Measurements from ENCODE around the gene PAOX. TPM values are rescaled to one million over a fixed set of nuclear protein-coding genes. Genes with fewer than 3 reads are reported as not detected.

The PAOX gene
- total and polyA plus RNA-seq, 2 experiments from 2014 or later, result 4.1 to 8.7 TPM

DNA sequence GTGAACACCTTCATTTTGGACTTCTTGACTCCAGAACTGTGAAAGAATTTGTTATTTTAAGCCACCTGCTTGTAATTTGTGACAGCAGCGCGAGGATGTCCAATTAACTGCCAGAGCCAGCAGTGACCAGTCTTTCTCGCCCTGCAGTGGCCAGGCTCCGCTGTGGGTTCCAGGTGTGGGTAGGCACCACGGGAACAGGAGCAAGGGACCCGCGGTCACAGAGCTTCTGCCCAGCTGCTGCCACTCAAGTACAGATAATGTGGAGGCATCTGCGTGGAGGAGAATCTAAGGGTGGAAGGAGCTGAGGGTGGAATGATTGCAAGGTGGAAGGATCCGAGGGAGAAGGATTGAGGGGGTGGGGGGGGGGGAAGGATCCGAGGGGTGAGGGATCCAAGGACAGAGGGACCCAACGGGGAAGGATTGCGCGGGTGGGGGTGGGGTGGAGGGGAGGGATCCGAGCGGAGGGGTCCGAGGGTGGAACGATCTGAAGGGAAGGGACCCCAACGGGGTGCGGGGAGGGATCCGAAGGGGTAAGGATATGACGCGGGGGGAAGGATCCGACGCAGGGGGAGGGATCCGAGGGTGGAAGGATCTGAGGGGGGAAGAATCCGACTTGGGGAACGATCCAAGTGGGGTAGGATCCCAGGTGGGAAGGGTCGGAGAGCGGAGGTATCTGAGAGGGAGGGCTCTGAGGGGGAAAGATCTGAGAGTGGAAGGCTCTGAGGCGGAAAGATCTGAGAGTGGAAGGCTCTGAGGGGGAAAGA lies 45.9 kb upstream of the PAOX start:
- Mint-ChIP-seq H3K27ac (no peak overlapping the region), H3K4me3 (no peak overlapping the region; the same call in 2 of the 3 replicates)

More for the DNA sequence above, 45.9 kb upstream of the PAOX start:
- Mint-ChIP-seq H3K9me3 (peaks cover 17% of the 10 kb centered on the region), H3K36me3 (ENCODE audit: low read depth) (no peaks in the 10 kb centered on the region; the same call in 1 of the 3 replicates), H3K4me1 (peaks cover 6% of the 10 kb centered on the region), H3K27me3 (ENCODE audit: insufficient read depth, low read depth, poor library complexity) (peaks cover 60% of the 10 kb centered on the region)
- no peaks in the 10 kb centered on the region for H3K79me2 ChIP-seq (replicated peaks; ENCODE audit: insufficient read depth)
- H3K27me3 ChIP-seq (ENCODE audit: insufficient read depth), result peaks cover 85% of the 10 kb centered on the region
- H3K4me3 ChIP-seq, result no peak overlapping the region
- no peaks in the 10 kb centered on the region for H3K9me2 ChIP-seq (ENCODE audit: insufficient read depth)
- no peaks in the 10 kb centered on the region for H4K20me1 ChIP-seq (replicated peaks; ENCODE audit: insufficient read depth)
- H3F3A ChIP-seq (replicated peaks; ENCODE audit: low read depth), result no peaks in the 10 kb centered on the region
- TF ChIP-seq POLR2AphosphoS5 (IDR thresholded peaks at IDR 0.05; ENCODE audit: low read depth) (no peak), EZH2phosphoT487 (IDR thresholded peaks at IDR 0.05; ENCODE audit: unreplicated experiment) (no peak), JUNB (IDR thresholded peaks at IDR 0.05; ENCODE audit: unreplicated experiment) (no peak), ZNF114 (CRISPR knock-in tag; IDR thresholded peaks at IDR 0.05) (no peak), CREB1 (CRISPR knock-in tag; IDR thresholded peaks at IDR 0.05; ENCODE audit: low read depth) (no peak), EZH2 (IDR thresholded peaks at IDR 0.05; ENCODE audit: low read depth, unreplicated experiment) (no peak), ZNF331 (CRISPR knock-in tag; IDR thresholded peaks at IDR 0.05; ENCODE audit: low read depth) (no peak), NANOG (IDR thresholded peaks at IDR 0.05; ENCODE audit: borderline replicate concordance) (no peak), STAT1 (IDR thresholded peaks at IDR 0.05; ENCODE audit: unreplicated experiment) (no peak)
- TF ChIP-seq, protein P1, sequence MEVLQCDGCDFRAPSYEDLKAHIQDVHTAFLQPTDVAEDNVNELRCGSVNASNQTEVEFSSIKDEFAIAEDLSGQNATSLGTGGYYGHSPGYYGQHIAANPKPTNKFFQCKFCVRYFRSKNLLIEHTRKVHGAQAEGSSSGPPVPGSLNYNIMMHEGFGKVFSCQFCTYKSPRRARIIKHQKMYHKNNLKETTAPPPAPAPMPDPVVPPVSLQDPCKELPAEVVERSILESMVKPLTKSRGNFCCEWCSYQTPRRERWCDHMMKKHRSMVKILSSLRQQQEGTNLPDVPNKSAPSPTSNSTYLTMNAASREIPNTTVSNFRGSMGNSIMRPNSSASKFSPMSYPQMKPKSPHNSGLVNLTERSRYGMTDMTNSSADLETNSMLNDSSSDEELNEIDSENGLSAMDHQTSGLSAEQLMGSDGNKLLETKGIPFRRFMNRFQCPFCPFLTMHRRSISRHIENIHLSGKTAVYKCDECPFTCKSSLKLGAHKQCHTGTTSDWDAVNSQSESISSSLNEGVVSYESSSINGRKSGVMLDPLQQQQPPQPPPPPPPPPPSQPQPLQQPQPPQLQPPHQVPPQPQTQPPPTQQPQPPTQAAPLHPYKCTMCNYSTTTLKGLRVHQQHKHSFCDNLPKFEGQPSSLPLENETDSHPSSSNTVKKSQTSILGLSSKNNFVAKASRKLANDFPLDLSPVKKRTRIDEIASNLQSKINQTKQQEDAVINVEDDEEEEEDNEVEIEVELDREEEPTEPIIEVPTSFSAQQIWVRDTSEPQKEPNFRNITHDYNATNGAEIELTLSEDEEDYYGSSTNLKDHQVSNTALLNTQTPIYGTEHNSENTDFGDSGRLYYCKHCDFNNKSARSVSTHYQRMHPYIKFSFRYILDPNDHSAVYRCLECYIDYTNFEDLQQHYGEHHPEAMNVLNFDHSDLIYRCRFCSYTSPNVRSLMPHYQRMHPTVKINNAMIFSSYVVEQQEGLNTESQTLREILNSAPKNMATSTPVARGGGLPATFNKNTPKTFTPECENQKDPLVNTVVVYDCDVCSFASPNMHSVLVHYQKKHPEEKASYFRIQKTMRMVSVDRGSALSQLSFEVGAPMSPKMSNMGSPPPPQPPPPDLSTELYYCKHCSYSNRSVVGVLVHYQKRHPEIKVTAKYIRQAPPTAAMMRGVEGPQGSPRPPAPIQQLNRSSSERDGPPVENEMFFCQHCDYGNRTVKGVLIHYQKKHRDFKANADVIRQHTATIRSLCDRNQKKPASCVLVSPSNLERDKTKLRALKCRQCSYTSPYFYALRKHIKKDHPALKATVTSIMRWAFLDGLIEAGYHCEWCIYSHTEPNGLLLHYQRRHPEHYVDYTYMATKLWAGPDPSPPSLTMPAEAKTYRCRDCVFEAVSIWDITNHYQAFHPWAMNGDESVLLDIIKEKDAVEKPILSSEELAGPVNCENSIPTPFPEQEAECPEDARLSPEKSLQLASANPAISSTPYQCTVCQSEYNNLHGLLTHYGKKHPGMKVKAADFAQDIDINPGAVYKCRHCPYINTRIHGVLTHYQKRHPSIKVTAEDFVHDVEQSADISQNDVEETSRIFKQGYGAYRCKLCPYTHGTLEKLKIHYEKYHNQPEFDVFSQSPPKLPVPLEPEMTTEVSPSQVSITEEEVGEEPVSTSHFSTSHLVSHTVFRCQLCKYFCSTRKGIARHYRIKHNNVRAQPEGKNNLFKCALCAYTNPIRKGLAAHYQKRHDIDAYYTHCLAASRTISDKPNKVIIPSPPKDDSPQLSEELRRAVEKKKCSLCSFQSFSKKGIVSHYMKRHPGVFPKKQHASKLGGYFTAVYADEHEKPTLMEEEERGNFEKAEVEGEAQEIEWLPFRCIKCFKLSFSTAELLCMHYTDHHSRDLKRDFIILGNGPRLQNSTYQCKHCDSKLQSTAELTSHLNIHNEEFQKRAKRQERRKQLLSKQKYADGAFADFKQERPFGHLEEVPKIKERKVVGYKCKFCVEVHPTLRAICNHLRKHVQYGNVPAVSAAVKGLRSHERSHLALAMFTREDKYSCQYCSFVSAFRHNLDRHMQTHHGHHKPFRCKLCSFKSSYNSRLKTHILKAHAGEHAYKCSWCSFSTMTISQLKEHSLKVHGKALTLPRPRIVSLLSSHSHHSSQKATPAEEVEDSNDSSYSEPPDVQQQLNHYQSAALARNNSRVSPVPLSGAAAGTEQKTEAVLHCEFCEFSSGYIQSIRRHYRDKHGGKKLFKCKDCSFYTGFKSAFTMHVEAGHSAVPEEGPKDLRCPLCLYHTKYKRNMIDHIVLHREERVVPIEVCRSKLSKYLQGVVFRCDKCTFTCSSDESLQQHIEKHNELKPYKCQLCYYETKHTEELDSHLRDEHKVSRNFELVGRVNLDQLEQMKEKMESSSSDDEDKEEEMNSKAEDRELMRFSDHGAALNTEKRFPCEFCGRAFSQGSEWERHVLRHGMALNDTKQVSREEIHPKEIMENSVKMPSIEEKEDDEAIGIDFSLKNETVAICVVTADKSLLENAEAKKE (CRISPR knock-in tag; IDR thresholded peaks at IDR 0.05), result no peak
- TF ChIP-seq, protein P2, sequence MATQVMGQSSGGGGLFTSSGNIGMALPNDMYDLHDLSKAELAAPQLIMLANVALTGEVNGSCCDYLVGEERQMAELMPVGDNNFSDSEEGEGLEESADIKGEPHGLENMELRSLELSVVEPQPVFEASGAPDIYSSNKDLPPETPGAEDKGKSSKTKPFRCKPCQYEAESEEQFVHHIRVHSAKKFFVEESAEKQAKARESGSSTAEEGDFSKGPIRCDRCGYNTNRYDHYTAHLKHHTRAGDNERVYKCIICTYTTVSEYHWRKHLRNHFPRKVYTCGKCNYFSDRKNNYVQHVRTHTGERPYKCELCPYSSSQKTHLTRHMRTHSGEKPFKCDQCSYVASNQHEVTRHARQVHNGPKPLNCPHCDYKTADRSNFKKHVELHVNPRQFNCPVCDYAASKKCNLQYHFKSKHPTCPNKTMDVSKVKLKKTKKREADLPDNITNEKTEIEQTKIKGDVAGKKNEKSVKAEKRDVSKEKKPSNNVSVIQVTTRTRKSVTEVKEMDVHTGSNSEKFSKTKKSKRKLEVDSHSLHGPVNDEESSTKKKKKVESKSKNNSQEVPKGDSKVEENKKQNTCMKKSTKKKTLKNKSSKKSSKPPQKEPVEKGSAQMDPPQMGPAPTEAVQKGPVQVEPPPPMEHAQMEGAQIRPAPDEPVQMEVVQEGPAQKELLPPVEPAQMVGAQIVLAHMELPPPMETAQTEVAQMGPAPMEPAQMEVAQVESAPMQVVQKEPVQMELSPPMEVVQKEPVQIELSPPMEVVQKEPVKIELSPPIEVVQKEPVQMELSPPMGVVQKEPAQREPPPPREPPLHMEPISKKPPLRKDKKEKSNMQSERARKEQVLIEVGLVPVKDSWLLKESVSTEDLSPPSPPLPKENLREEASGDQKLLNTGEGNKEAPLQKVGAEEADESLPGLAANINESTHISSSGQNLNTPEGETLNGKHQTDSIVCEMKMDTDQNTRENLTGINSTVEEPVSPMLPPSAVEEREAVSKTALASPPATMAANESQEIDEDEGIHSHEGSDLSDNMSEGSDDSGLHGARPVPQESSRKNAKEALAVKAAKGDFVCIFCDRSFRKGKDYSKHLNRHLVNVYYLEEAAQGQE (IDR thresholded peaks at IDR 0.05; ENCODE audit: unreplicated experiment), result no peak
- TF ChIP-seq, protein P3, sequence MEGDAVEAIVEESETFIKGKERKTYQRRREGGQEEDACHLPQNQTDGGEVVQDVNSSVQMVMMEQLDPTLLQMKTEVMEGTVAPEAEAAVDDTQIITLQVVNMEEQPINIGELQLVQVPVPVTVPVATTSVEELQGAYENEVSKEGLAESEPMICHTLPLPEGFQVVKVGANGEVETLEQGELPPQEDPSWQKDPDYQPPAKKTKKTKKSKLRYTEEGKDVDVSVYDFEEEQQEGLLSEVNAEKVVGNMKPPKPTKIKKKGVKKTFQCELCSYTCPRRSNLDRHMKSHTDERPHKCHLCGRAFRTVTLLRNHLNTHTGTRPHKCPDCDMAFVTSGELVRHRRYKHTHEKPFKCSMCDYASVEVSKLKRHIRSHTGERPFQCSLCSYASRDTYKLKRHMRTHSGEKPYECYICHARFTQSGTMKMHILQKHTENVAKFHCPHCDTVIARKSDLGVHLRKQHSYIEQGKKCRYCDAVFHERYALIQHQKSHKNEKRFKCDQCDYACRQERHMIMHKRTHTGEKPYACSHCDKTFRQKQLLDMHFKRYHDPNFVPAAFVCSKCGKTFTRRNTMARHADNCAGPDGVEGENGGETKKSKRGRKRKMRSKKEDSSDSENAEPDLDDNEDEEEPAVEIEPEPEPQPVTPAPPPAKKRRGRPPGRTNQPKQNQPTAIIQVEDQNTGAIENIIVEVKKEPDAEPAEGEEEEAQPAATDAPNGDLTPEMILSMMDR (conservative IDR thresholded peaks at IDR 0.05; ENCODE audit: low read depth in 2 of 2), result no peak
- TF ChIP-seq, protein P4, sequence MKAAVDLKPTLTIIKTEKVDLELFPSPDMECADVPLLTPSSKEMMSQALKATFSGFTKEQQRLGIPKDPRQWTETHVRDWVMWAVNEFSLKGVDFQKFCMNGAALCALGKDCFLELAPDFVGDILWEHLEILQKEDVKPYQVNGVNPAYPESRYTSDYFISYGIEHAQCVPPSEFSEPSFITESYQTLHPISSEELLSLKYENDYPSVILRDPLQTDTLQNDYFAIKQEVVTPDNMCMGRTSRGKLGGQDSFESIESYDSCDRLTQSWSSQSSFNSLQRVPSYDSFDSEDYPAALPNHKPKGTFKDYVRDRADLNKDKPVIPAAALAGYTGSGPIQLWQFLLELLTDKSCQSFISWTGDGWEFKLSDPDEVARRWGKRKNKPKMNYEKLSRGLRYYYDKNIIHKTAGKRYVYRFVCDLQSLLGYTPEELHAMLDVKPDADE (IDR thresholded peaks at IDR 0.05), result no peak
- H3K4me1 ChIP-seq (ENCODE audit: insufficient read depth), result peaks cover 5% of the 10 kb centered on the region; the same call in 1 of the 2 replicates
- DNase-seq (ENCODE audit: low spot score) (no peak), ATAC-seq (no peak)
- H3K27ac ChIP-seq (ENCODE audit: low read depth), result no peak overlapping the region
- no peaks in the 10 kb centered on the region for H3K36me3 ChIP-seq (ENCODE audit: insufficient read depth)
- no peak overlapping the region for H2AFZ ChIP-seq
- H3K4me2 ChIP-seq, result no peak overlapping the region

Data from GM23338 (cell line).